ENCODE measurements around the gene GSTA4. TPM values are rescaled to one million over a fixed set of nuclear protein-coding genes. Genes with fewer than 3 reads are reported as not detected.

GSTA4 gene
- total and polyA plus RNA-seq, 2 of the 8 experiments (the other 6 are each of a cell fraction or from before 2014, with no cell fraction given): 13.9 to 21.6 TPM

- TF ChIP-seq RXRA (IDR thresholded peaks at IDR 0.05; ENCODE audit: insufficient read depth, low read depth, low read length): no peak
- no peak for TF ChIP-seq RAD21 (IDR thresholded peaks at IDR 0.05 in 1 of 2, conservative IDR thresholded peaks at IDR 0.05 in 1 of 2; ENCODE audit: low read depth in 2 of 2, low read length in 2 of 2)
These were observed 1.8 kb downstream of the GSTA4 start (continued) for GRCh38 chr6:52992980-52993920.

Measured in H1 (cell line).